ENCODE data around the gene TBC1D9. TPM values are rescaled to one million over a fixed set of nuclear protein-coding genes. Genes with fewer than 3 reads are reported as not detected.
A peak's percentile ranks its signal among the peaks of the same experiment; 100 is the strongest.

Gene TBC1D9
- total RNA-seq, 1 experiment from 2014 or later: 4.6 TPM

GRCh38 chr4:140703463-140703862 is 52.7 kb downstream of the TBC1D9 start:
- no peaks in the 10 kb centered on the region for H3K36me3 ChIP-seq (replicated peaks; ENCODE audit: control insufficient read depth, insufficient read depth, low read length)
- H3K4me3 ChIP-seq (ENCODE audit: insufficient read depth, low read depth, low read length): no peak overlapping the region
- DNase-seq: no peak
- H3K27me3 ChIP-seq (ENCODE audit: control insufficient read depth, insufficient read depth, low read length): no peaks in the 10 kb centered on the region

GRCh38 chr4:140702096-140702757 is 54.0 kb downstream of the TBC1D9 start:
- Histone ChIP-seq H3K27me3 (ENCODE audit: control insufficient read depth, insufficient read depth, low read length) (no peaks in the 10 kb centered on the region), H3K4me3 (ENCODE audit: insufficient read depth, low read depth, low read length) (no peak overlapping the region), H3K36me3 (replicated peaks; ENCODE audit: control insufficient read depth, insufficient read depth, low read length) (no peaks in the 10 kb centered on the region)
- DNase-seq: no peak

GRCh38 chr4:140701071-140701470 is 55.1 kb downstream of the TBC1D9 start:
- DNase-seq: no peak
- no peak overlapping the region for H3K4me3 ChIP-seq (ENCODE audit: insufficient read depth, low read depth, low read length)
- H3K27me3 ChIP-seq (ENCODE audit: control insufficient read depth, insufficient read depth, low read length): no peaks in the 10 kb centered on the region; the same call in 1 of the 2 replicates
- no peaks in the 10 kb centered on the region for H3K36me3 ChIP-seq (replicated peaks; ENCODE audit: control insufficient read depth, insufficient read depth, low read length)

GRCh38 chr4:140697709-140698560 is 58.2 kb downstream of the TBC1D9 start:
- H3K4me3 ChIP-seq (ENCODE audit: insufficient read depth, low read depth, low read length): no peak overlapping the region
- peaks cover 11% of the 10 kb centered on the region for H3K27me3 ChIP-seq (ENCODE audit: control insufficient read depth, insufficient read depth, low read length)
- no peaks in the 10 kb centered on the region for H3K36me3 ChIP-seq (replicated peaks; ENCODE audit: control insufficient read depth, insufficient read depth, low read length)
- peak; percentile 5 for DNase-seq

GRCh38 chr4:140695483-140695882 is 60.7 kb downstream of the TBC1D9 start:
- no peak for DNase-seq
- Histone ChIP-seq H3K36me3 (replicated peaks; ENCODE audit: control insufficient read depth, insufficient read depth, low read length) (no peaks in the 10 kb centered on the region), H3K4me3 (ENCODE audit: insufficient read depth, low read depth, low read length) (no peak overlapping the region), H3K27me3 (ENCODE audit: control insufficient read depth, insufficient read depth, low read length) (peaks cover 27% of the 10 kb centered on the region)

GRCh38 chr4:140693562-140693961 is 62.6 kb downstream of the TBC1D9 start:
- no peak overlapping the region for H3K4me3 ChIP-seq (ENCODE audit: insufficient read depth, low read depth, low read length)
- no peak for DNase-seq
- H3K36me3 ChIP-seq (replicated peaks; ENCODE audit: control insufficient read depth, insufficient read depth, low read length): no peaks in the 10 kb centered on the region
- peaks cover 39% of the 10 kb centered on the region for H3K27me3 ChIP-seq (ENCODE audit: control insufficient read depth, insufficient read depth, low read length)

- no peak overlapping the region for H3K4me3 ChIP-seq (ENCODE audit: insufficient read depth, low read depth, low read length)
- H3K36me3 ChIP-seq (replicated peaks; ENCODE audit: control insufficient read depth, insufficient read depth, low read length): no peaks in the 10 kb centered on the region
- peak; percentile 32 for DNase-seq
- H3K27me3 ChIP-seq (ENCODE audit: control insufficient read depth, insufficient read depth, low read length): peaks cover 41% of the 10 kb centered on the region
These were observed 64.8 kb downstream of the TBC1D9 start for GRCh38 chr4:140691369-140691768.

- H3K36me3 ChIP-seq (replicated peaks; ENCODE audit: control insufficient read depth, insufficient read depth, low read length): no peaks in the 10 kb centered on the region
- H3K4me3 ChIP-seq (ENCODE audit: insufficient read depth, low read depth, low read length): no peak overlapping the region
- no peak for DNase-seq
- H3K27me3 ChIP-seq (ENCODE audit: control insufficient read depth, insufficient read depth, low read length): peaks cover 36% of the 10 kb centered on the region
These were observed 66.1 kb downstream of the TBC1D9 start for GRCh38 chr4:140690093-140690492.

- no peak for DNase-seq
- Histone ChIP-seq H3K27me3 (ENCODE audit: control insufficient read depth, insufficient read depth, low read length) (peaks cover 36% of the 10 kb centered on the region), H3K36me3 (replicated peaks; ENCODE audit: control insufficient read depth, insufficient read depth, low read length) (no peaks in the 10 kb centered on the region), H3K4me3 (ENCODE audit: insufficient read depth, low read depth, low read length) (no peak overlapping the region)
These were observed 66.6 kb downstream of the TBC1D9 start for GRCh38 chr4:140689623-140690022.

GRCh38 chr4:140688711-140689598 is 67.2 kb downstream of the TBC1D9 start:
- Histone ChIP-seq H3K4me3 (ENCODE audit: insufficient read depth, low read depth, low read length) (no peak overlapping the region), H3K36me3 (replicated peaks; ENCODE audit: control insufficient read depth, insufficient read depth, low read length) (no peaks in the 10 kb centered on the region), H3K27me3 (ENCODE audit: control insufficient read depth, insufficient read depth, low read length) (peaks cover 36% of the 10 kb centered on the region)
- no peak for DNase-seq

GRCh38 chr4:140686796-140687195 is 69.4 kb downstream of the TBC1D9 start:
- peaks cover 21% of the 10 kb centered on the region for H3K27me3 ChIP-seq (ENCODE audit: control insufficient read depth, insufficient read depth, low read length)
- DNase-seq: no peak
- H3K36me3 ChIP-seq (replicated peaks; ENCODE audit: control insufficient read depth, insufficient read depth, low read length): no peaks in the 10 kb centered on the region
- no peak overlapping the region for H3K4me3 ChIP-seq (ENCODE audit: insufficient read depth, low read depth, low read length)

- Histone ChIP-seq H3K36me3 (replicated peaks; ENCODE audit: control insufficient read depth, insufficient read depth, low read length) (no peaks in the 10 kb centered on the region), H3K4me3 (ENCODE audit: insufficient read depth, low read depth, low read length) (no peak overlapping the region), H3K27me3 (ENCODE audit: control insufficient read depth, insufficient read depth, low read length) (peaks cover 6% of the 10 kb centered on the region; the same call in 1 of the 2 replicates)
- no peak for DNase-seq
These were observed 71.9 kb downstream of the TBC1D9 start for GRCh38 chr4:140684314-140684713.

GRCh38 chr4:140681201-140681600 is 75.0 kb downstream of the TBC1D9 start:
- DNase-seq: no peak
- Histone ChIP-seq H3K27me3 (ENCODE audit: control insufficient read depth, insufficient read depth, low read length) (no peaks in the 10 kb centered on the region), H3K4me3 (ENCODE audit: insufficient read depth, low read depth, low read length) (no peak overlapping the region), H3K36me3 (replicated peaks; ENCODE audit: control insufficient read depth, insufficient read depth, low read length) (no peaks in the 10 kb centered on the region)

GRCh38 chr4:140680686-140681085 is 75.5 kb downstream of the TBC1D9 start:
- Histone ChIP-seq H3K36me3 (replicated peaks; ENCODE audit: control insufficient read depth, insufficient read depth, low read length) (no peaks in the 10 kb centered on the region), H3K4me3 (ENCODE audit: insufficient read depth, low read depth, low read length) (no peak overlapping the region), H3K27me3 (ENCODE audit: control insufficient read depth, insufficient read depth, low read length) (no peaks in the 10 kb centered on the region)
- DNase-seq: no peak
